WTC11 (cell line): ENCODE measurements around the gene BEND3. TPM values are rescaled to one million over a fixed set of nuclear protein-coding genes. Genes with fewer than 3 reads are reported as not detected.
A peak's percentile ranks its signal among the peaks of the same experiment; 100 is the strongest.

Source experiments
- ATAC-seq: fragments of 200-7000 bp; cut with Tn5 transposase; 2 replicates; pipeline ENCODE4 v1.10.0; 2021; ENCODE audit warnings: mild to moderate bottlenecking, moderate library complexity
- CTCF ChIA-PET: fragments of 300-600 bp; sonication (Branson Sonifier 250); formaldehyde crosslinking; loops from one replicate; lab custom pipeline; 2021; ENCODE audit warnings: antibody characterized with exemption; lab: Charles Lee
- POLR2A ChIA-PET: fragments of 350-600 bp; sonication (Branson Sonifier 250); formaldehyde crosslinking; loops from one replicate; lab custom pipeline; 2021; ENCODE audit warnings: antibody characterized with exemption; lab: Charles Lee
- DNase-seq: peaks from one replicate; pipeline ENCODE4 v3.0.0; 2021; ENCODE audit warnings: low spot score
- H3K27ac Mint-ChIP-seq: 2 replicates; pipeline ENCODE4 v1.8.0; 2021; ENCODE audit warnings: mixed read lengths
- H3K27me3 Mint-ChIP-seq: 2 replicates; pipeline ENCODE4 v1.8.0; 2021; ENCODE audit warnings: low read depth, mild to moderate bottlenecking, moderate library complexity, mixed read lengths
- H3K36me3 Mint-ChIP-seq: 2 replicates; pipeline ENCODE4 v1.8.0; 2021; ENCODE audit warnings: mixed read lengths
- H3K4me1 Mint-ChIP-seq: 2 replicates; pipeline ENCODE4 v1.8.0; 2022; ENCODE audit warnings: mixed read lengths
- H3K4me3 Mint-ChIP-seq: 2 replicates; pipeline ENCODE4 v1.8.0; 2021; ENCODE audit warnings: mild to moderate bottlenecking, moderate library complexity, mixed read lengths
- H3K9me3 Mint-ChIP-seq: 2 replicates; pipeline ENCODE4 v1.8.0; 2021; ENCODE audit warnings: mixed read lengths
- ATF2 ChIP-seq: sonication (generic); formaldehyde crosslinking; IDR thresholded peaks from 2 replicates; pipeline ENCODE4 v1.8.1; 2022; ENCODE audit warnings: low read depth, missing genetic modification reagents, borderline replicate concordance
- ETV6 ChIP-seq: sonication (generic); formaldehyde crosslinking; IDR thresholded peaks from 2 replicates; pipeline ENCODE4 v1.8.1; 2022; ENCODE audit warnings: mild to moderate bottlenecking, missing genetic modification reagents
- FOXK1 ChIP-seq: sonication (generic); formaldehyde crosslinking; IDR thresholded peaks from 2 replicates; pipeline ENCODE4 v1.8.0; 2022; ENCODE audit warnings: mild to moderate bottlenecking, moderate library complexity, missing genetic modification reagents
- FOXP1 ChIP-seq: sonication (generic); formaldehyde crosslinking; IDR thresholded peaks from 2 replicates; pipeline ENCODE4 v1.8.0; 2022; ENCODE audit warnings: missing genetic modification reagents, mild to moderate bottlenecking, moderate library complexity, borderline replicate concordance
- FOXP4 ChIP-seq: sonication (generic); formaldehyde crosslinking; IDR thresholded peaks from 2 replicates; pipeline ENCODE4 v1.8.0; 2022; ENCODE audit warnings: mild to moderate bottlenecking, missing genetic modification reagents
- GRHL2 ChIP-seq: fragments of 250-450 bp; sonication (Bioruptor Pico); IDR thresholded peaks from 2 replicates; pipeline ENCODE4 v1.8.0; 2022; ENCODE audit warnings: mild to moderate bottlenecking, moderate library complexity; ENCODE audit not compliant: insufficient replicate concordance, severe bottlenecking
- KAT7 ChIP-seq: sonication (generic); formaldehyde crosslinking; IDR thresholded peaks from 2 replicates; pipeline ENCODE4 v1.8.1; 2023; ENCODE audit warnings: missing genetic modification reagents, mild to moderate bottlenecking, borderline replicate concordance
- MXD4 ChIP-seq: fragments of 250-450 bp; sonication (Bioruptor Pico); IDR thresholded peaks from 2 replicates; pipeline ENCODE4 v1.8.0; 2021; ENCODE audit warnings: mild to moderate bottlenecking, moderate library complexity, borderline replicate concordance
- NFE2L1 ChIP-seq: sonication (generic); formaldehyde crosslinking; IDR thresholded peaks from 2 replicates; pipeline ENCODE4 v1.8.1; 2023; ENCODE audit warnings: missing genetic modification reagents
- SMAD3 ChIP-seq: sonication (generic); formaldehyde crosslinking; IDR thresholded peaks from 2 replicates; pipeline ENCODE4 v1.8.0; 2022; ENCODE audit warnings: missing genetic modification reagents, mild to moderate bottlenecking, borderline replicate concordance
- SOX15 ChIP-seq: fragments of 250-450 bp; sonication (Bioruptor Pico); IDR thresholded peaks from 2 replicates; pipeline ENCODE4 v1.9.0; 2021; ENCODE audit warnings: mild to moderate bottlenecking
- TEAD1 ChIP-seq: sonication (generic); formaldehyde crosslinking; IDR thresholded peaks from 2 replicates; pipeline ENCODE4 v1.8.0; 2022; ENCODE audit warnings: mild to moderate bottlenecking, missing genetic modification reagents
- ZBTB21 ChIP-seq: sonication (generic); formaldehyde crosslinking; IDR thresholded peaks from 2 replicates; pipeline ENCODE4 v1.8.1; 2023; ENCODE audit warnings: mild to moderate bottlenecking, missing genetic modification reagents, borderline replicate concordance
- ZNF121 ChIP-seq: sonication (generic); formaldehyde crosslinking; IDR thresholded peaks from 2 replicates; pipeline ENCODE4 v1.8.0; 2023; ENCODE audit warnings: missing genetic modification reagents
- ZNF219 ChIP-seq: sonication (generic); formaldehyde crosslinking; IDR thresholded peaks from 2 replicates; pipeline ENCODE4 v1.8.0; 2023; ENCODE audit warnings: missing genetic modification reagents, mild to moderate bottlenecking, borderline replicate concordance
- ZNF232 ChIP-seq: sonication (generic); formaldehyde crosslinking; IDR thresholded peaks from 2 replicates; pipeline ENCODE4 v1.8.0; 2022; ENCODE audit warnings: mild to moderate bottlenecking, missing genetic modification reagents
- ZNF317 ChIP-seq: sonication (generic); formaldehyde crosslinking; IDR thresholded peaks from 2 replicates; pipeline ENCODE4 v1.8.1; 2023; ENCODE audit warnings: low read depth, mild to moderate bottlenecking, moderate library complexity, missing genetic modification reagents, borderline replicate concordance
- ZNF396 ChIP-seq: fragments of 250-450 bp; sonication (Bioruptor Pico); IDR thresholded peaks from 2 replicates; pipeline ENCODE4 v1.8.0; 2021; ENCODE audit warnings: mild to moderate bottlenecking, moderate library complexity, borderline replicate concordance
- ZNF416 ChIP-seq: fragments of 250-450 bp; sonication (Bioruptor Pico); IDR thresholded peaks from 2 replicates; pipeline ENCODE4 v1.9.0; 2021; ENCODE audit warnings: mild to moderate bottlenecking, inconsistent platforms
- total RNA-seq: library from RNA; stranded (reverse); gene quantifications from 3 replicates; pipeline ENCODE4 v1.2.3, GENCODE V29; 2021
- TF ChIP-seq, protein P1 (sequence below): fragments of 250-450 bp; sonication (Bioruptor Pico); IDR thresholded peaks from 2 replicates; pipeline ENCODE4 v1.9.0; 2021; ENCODE audit warnings: mild to moderate bottlenecking
- TF ChIP-seq, protein P2 (sequence below): sonication (generic); formaldehyde crosslinking; IDR thresholded peaks from 2 replicates; pipeline ENCODE4 v1.8.0; 2022; ENCODE audit warnings: mild to moderate bottlenecking, missing genetic modification reagents
- TF ChIP-seq, protein P3 (sequence below): fragments of 250-450 bp; sonication (Bioruptor Pico); conservative IDR thresholded peaks from 2 replicates; pipeline ENCODE4 v1.9.0; 2021; ENCODE audit warnings: mild to moderate bottlenecking

BEND3 gene
- total RNA-seq, 1 experiment from 2014 or later = 25.4 TPM

- TF ChIP-seq ZNF121 (CRISPR knock-in tag) = peak; percentile 85; the same call in 1 of the 2 replicates
- peak; percentile 86 for TF ChIP-seq ZBTB21
- peak; percentile 48; the same call in 1 of the 2 replicates for TF ChIP-seq SMAD3 (CRISPR knock-in tag)
- peak; percentile 84 for TF ChIP-seq ETV6 (CRISPR knock-in tag)
- TF ChIP-seq KAT7 (CRISPR knock-in tag) = no peak
- TF ChIP-seq TEAD1 = peak; percentile 88; the same call in 1 of the 2 replicates
- no peak for TF ChIP-seq ATF2 (CRISPR knock-in tag)
- peak; percentile 70; the same call in 1 of the 2 replicates for TF ChIP-seq FOXP4
- peak; percentile 20; the same call in 1 of the 2 replicates for TF ChIP-seq FOXK1 (CRISPR knock-in tag)
Observed at GRCh38 chr6:107124934-107125348, 9.6 kb upstream of the BEND3 start (continued).

DNA sequence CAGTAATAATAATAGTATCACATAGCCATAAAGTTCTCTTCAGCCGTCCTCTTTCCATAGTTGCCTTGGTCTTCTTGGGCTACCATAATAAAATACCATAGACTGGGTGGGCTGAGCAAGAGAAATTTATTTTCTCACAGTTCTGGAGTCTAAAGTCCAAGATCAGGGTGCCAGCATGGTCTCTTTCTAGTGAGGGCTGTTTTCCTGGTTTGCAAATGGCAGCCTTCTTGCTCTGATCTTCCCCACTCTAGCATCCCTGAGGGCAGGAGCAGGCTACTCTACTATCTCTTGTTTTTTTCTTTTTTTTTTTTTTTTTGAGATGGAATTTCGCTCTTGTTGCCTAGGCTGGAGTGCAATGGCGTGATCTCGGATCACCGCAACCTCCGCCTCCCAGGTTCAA, 8.2 kb upstream of the BEND3 start:
- H3K27me3 Mint-ChIP-seq = no peaks in the 10 kb centered on the region
- CTCF ChIA-PET = interaction anchor here (0.7 kb wide), 1 partner anchor 124 kb away, joined by 3 read pairs; no protein-coding TSS in a partner anchor
- ATAC-seq = no peak
- POLR2A ChIA-PET = no interaction called here
- H3K4me3 Mint-ChIP-seq = no peak overlapping the region
- H3K36me3 Mint-ChIP-seq = no peaks in the 10 kb centered on the region
- no peak for DNase-seq
- peaks cover 59% of the 10 kb centered on the region for H3K4me1 Mint-ChIP-seq
- TF ChIP-seq NFE2L1 (CRISPR knock-in tag) = no peak
- no peak for TF ChIP-seq ZNF396
- TF ChIP-seq ZBTB21 = no peak
- TF ChIP-seq, protein P1, sequence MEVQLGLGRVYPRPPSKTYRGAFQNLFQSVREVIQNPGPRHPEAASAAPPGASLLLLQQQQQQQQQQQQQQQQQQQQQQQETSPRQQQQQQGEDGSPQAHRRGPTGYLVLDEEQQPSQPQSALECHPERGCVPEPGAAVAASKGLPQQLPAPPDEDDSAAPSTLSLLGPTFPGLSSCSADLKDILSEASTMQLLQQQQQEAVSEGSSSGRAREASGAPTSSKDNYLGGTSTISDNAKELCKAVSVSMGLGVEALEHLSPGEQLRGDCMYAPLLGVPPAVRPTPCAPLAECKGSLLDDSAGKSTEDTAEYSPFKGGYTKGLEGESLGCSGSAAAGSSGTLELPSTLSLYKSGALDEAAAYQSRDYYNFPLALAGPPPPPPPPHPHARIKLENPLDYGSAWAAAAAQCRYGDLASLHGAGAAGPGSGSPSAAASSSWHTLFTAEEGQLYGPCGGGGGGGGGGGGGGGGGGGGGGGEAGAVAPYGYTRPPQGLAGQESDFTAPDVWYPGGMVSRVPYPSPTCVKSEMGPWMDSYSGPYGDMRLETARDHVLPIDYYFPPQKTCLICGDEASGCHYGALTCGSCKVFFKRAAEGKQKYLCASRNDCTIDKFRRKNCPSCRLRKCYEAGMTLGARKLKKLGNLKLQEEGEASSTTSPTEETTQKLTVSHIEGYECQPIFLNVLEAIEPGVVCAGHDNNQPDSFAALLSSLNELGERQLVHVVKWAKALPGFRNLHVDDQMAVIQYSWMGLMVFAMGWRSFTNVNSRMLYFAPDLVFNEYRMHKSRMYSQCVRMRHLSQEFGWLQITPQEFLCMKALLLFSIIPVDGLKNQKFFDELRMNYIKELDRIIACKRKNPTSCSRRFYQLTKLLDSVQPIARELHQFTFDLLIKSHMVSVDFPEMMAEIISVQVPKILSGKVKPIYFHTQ = no peak
- no peaks in the 10 kb centered on the region for H3K9me3 Mint-ChIP-seq
- no peak overlapping the region for H3K27ac Mint-ChIP-seq

- Mint-ChIP-seq H3K27ac (no peak overlapping the region), H3K9me3 (no peaks in the 10 kb centered on the region), H3K4me3 (no peak overlapping the region), H3K36me3 (no peaks in the 10 kb centered on the region), H3K27me3 (no peaks in the 10 kb centered on the region), H3K4me1 (peaks cover 59% of the 10 kb centered on the region)
- CTCF ChIA-PET = no interaction called here
- POLR2A ChIA-PET = no interaction called here
- ATAC-seq (no peak), DNase-seq (no peak)
- no peak for TF ChIP-seq ZNF416
- TF ChIP-seq, protein P2, sequence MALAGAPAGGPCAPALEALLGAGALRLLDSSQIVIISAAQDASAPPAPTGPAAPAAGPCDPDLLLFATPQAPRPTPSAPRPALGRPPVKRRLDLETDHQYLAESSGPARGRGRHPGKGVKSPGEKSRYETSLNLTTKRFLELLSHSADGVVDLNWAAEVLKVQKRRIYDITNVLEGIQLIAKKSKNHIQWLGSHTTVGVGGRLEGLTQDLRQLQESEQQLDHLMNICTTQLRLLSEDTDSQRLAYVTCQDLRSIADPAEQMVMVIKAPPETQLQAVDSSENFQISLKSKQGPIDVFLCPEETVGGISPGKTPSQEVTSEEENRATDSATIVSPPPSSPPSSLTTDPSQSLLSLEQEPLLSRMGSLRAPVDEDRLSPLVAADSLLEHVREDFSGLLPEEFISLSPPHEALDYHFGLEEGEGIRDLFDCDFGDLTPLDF (CRISPR knock-in tag) = no peak
- no peak for TF ChIP-seq SOX15 (CRISPR knock-in tag)
- no peak for TF ChIP-seq NFE2L1 (CRISPR knock-in tag)
- TF ChIP-seq, protein P3, sequence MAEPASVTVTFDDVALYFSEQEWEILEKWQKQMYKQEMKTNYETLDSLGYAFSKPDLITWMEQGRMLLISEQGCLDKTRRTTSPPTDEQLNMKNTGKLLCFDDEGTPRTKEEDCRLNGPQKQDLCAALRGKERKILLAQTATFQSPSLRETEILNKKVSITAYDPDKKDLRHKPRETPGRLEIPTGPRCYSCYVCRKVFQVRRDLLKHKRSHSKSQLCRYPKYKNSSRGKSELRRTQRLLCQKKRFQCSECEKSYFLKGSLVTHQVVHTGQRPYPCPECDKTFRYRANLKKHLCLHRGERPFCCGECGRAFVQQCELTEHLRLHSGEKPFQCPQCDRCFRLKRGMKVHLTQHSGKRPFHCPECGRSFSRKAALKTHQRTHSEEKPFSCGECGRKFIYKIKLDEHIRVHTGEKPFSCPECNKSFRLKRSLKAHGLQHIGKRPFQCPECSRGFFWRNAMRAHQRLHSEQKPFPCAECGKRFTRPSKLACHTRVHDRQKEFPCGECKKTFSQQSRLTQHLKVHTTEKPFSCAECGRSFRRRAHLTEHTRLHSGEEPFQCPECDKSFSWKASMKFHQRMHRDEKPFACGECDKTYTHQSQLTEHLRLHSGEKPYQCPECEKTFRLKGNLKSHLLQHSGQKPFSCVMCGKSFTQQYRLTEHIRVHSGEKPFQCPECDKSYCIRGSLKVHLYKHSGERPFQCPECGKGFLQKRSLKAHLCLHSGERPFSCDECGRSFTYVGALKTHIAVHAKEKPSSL = no peak
- TF ChIP-seq FOXP1 (CRISPR knock-in tag) = no peak
- no peak for TF ChIP-seq GRHL2 (CRISPR knock-in tag)
- TF ChIP-seq ZNF232 = no peak
- TF ChIP-seq MXD4 = no peak
- TF ChIP-seq ZNF121 (CRISPR knock-in tag) = no peak
- no peak for TF ChIP-seq ZNF317 (CRISPR knock-in tag)
- no peak for TF ChIP-seq ZNF219 (CRISPR knock-in tag)
- TF ChIP-seq TEAD1 = no peak
Observed at GRCh38 chr6:107122748-107123147, 7.4 kb upstream of the BEND3 start.
